HL-60/S4 (cell line): ENCODE data around the gene ELOF1.
"Not testable (repeated sequence)": the region's sequence is repeated elsewhere in the genome, so short reads cannot be mapped to it uniquely, and the experiment has no call there.

Source experiments
- in situ Hi-C: fragments of 300-500 bp; cut with MboI; formaldehyde crosslinking; loops from 2 replicates; pipeline ENCODE4 v1.14.3; 2022; ENCODE audit warnings: low sequenced_read_pairs

The ELOF1 gene

GRCh38 chr19:11558881-11559828 is at the start of gene ELOF1:
Gene ELOF1, minus strand, starts transcription at chr19:11559230. Its CDS starts 4,883 bp downstream, at chr19:11554347.
- in situ Hi-C loops, result no loop called here

- in situ Hi-C loops, result no loop called here
Measured at GRCh38 chr19:11606484-11606883, 47.5 kb upstream of the ELOF1 start.

GRCh38 chr19:11599704-11600103 is 40.7 kb upstream of the ELOF1 start:
- in situ Hi-C loops, result not testable (repeated sequence)

- in situ Hi-C loops, result no loop called here
Measured at GRCh38 chr19:11598746-11599145, 39.7 kb upstream of the ELOF1 start.

- in situ Hi-C loops, result no loop called here
Measured at GRCh38 chr19:11598103-11598483, 39.1 kb upstream of the ELOF1 start.

- in situ Hi-C loops, result no loop called here
Measured at GRCh38 chr19:11597202-11598102, 38.4 kb upstream of the ELOF1 start, which contains the start of gene ZNF627. Gene ZNF627, plus strand, starts transcription at chr19:11597483. Its CDS starts 145 bp downstream, at chr19:11597628.

- in situ Hi-C loops, result no loop called here
Measured at GRCh38 chr19:11596156-11596555, 37.1 kb upstream of the ELOF1 start.

- in situ Hi-C loops, result no loop called here
Measured at GRCh38 chr19:11594084-11594483, 35.1 kb upstream of the ELOF1 start.

- in situ Hi-C loops, result no loop called here
Measured at GRCh38 chr19:11587975-11588631, 29.1 kb upstream of the ELOF1 start.

GRCh38 chr19:11587302-11587974 is 28.4 kb upstream of the ELOF1 start:
- in situ Hi-C loops, result no loop called here

- in situ Hi-C loops, result no loop called here
Measured at GRCh38 chr19:11586331-11586730, 27.3 kb upstream of the ELOF1 start.

GRCh38 chr19:11581740-11582139 is 22.7 kb upstream of the ELOF1 start:
- in situ Hi-C loops, result no loop called here

- in situ Hi-C loops, result no loop called here
Measured at GRCh38 chr19:11580116-11580515, 21.1 kb upstream of the ELOF1 start.

GRCh38 chr19:11578258-11579142 is 19.5 kb upstream of the ELOF1 start:
- in situ Hi-C loops, result no loop called here

- in situ Hi-C loops, result no loop called here
Measured at GRCh38 chr19:11577451-11578257, 18.6 kb upstream of the ELOF1 start, which contains the start of gene ACP5. Gene ACP5, minus strand, starts transcription at chr19:11577645. Its CDS starts 328 bp downstream, at chr19:11577317.

GRCh38 chr19:11576227-11576626 is 17.2 kb upstream of the ELOF1 start:
- in situ Hi-C loops, result no loop called here

- in situ Hi-C loops, result no loop called here
Measured at GRCh38 chr19:11574689-11575088, 15.7 kb upstream of the ELOF1 start.

GRCh38 chr19:11573763-11574162 is 14.7 kb upstream of the ELOF1 start:
- in situ Hi-C loops, result not testable (repeated sequence)
